GM10266 (cell line): ENCODE measurements around the gene USP15.

ENCODE experiments used
- DNase-seq: peaks from one replicate; pipeline ENCODE4 v3.0.0; 2012; ENCODE audit errors: extremely low spot score
- TF ChIP-seq, protein P1 (sequence below): IDR thresholded peaks from 2 replicates; pipeline ENCODE4 v1.5.1; 2012; ENCODE audit warnings: mild to moderate bottlenecking, low read depth; ENCODE audit not compliant: control insufficient read depth, insufficient read depth; ENCODE audit errors: missing control alignments

Gene USP15

DNA sequence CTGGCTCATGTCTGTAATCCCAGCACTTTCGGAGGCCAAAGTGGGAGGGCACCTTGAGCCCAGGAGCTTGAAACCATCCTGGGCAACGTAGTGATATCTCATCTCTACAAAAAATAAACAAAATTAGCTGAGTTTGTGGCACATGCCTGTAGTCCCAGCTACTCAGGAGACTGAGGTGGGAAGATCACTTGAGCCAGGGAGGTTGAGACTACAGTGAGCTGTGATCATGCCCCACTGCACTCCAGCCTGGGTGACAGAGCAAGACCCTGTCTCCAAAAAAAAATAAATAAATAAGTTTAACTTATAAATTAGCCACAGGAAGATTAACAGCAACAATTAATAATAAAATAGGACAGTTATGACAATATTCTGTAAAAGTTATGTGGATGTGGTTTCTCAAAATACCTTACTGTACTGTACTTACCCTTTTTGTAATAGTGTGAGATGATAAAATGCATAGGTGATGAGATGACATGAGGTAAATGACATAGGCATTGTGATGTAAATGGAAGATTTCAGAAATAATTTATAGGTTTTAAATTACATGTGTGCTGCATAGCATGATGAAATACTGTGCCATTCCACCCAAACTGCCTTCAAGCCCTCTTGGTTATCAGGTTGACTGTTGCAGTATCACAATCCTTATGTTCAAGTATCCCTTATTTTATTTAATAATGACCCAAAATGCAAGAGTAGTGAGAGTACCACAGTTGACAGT, 22.0 kb downstream of the USP15 start:
- DNase-seq = no peak
- TF ChIP-seq, protein P1, sequence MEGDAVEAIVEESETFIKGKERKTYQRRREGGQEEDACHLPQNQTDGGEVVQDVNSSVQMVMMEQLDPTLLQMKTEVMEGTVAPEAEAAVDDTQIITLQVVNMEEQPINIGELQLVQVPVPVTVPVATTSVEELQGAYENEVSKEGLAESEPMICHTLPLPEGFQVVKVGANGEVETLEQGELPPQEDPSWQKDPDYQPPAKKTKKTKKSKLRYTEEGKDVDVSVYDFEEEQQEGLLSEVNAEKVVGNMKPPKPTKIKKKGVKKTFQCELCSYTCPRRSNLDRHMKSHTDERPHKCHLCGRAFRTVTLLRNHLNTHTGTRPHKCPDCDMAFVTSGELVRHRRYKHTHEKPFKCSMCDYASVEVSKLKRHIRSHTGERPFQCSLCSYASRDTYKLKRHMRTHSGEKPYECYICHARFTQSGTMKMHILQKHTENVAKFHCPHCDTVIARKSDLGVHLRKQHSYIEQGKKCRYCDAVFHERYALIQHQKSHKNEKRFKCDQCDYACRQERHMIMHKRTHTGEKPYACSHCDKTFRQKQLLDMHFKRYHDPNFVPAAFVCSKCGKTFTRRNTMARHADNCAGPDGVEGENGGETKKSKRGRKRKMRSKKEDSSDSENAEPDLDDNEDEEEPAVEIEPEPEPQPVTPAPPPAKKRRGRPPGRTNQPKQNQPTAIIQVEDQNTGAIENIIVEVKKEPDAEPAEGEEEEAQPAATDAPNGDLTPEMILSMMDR = no peak

GRCh38 chr12:62284749-62285148, 24.5 kb downstream of the USP15 start:
- TF ChIP-seq, protein P1 = no peak
- no peak for DNase-seq

DNA sequence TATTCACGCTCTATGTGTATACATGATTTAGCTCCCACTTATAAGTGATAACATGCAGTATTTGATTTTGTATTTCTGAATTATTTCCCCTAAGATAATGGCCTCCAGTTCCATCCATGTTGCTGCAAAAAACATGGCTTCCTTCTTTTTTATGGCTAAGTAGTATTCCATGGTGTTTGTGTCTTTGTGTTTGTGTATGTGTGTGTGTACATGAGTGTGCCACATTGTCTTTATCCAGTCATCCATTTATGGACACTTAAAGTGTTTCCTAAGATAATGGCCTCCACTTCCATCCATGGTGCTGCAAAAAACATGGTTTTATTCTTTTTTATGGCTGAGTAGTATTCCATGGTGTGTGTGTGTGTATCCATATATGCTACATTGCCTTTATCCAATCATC, 25.1 kb downstream of the USP15 start:
- no peak for DNase-seq
- TF ChIP-seq, protein P1 = no peak

- no peak for DNase-seq
- TF ChIP-seq, protein P1 = no peak
These were observed 28.1 kb downstream of the USP15 start for GRCh38 chr12:62288328-62288727.

DNA sequence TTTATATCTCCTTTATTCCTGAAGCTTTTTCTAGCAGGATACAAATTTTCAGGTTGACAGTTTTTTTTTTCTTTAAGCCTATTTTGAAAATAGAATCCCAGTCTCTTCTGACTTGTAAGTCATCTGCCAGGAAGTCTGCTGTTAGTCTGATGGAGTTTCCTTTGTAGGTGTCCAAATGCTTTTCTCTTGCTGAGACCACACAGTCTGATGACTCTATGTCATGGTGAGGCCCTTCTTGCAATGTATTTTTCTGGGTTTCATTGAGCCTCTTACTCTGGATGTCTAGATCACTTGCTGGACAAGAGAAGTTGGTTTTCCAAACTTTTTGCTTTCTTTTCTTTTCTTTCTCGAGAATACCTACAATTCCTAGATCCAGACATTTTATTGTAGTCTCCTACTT, 30.6 kb downstream of the USP15 start:
- TF ChIP-seq, protein P1 = no peak
- DNase-seq = no peak

- no peak for DNase-seq
- TF ChIP-seq, protein P1 = no peak
These were observed 31.9 kb downstream of the USP15 start for GRCh38 chr12:62291864-62292760.
